Measurements from ENCODE around the gene GPR21. TPM values are rescaled to one million over a fixed set of nuclear protein-coding genes. Genes with fewer than 3 reads are reported as not detected.

Gene GPR21
- total RNA-seq, 1 experiment from 2014 or later: 0.63 TPM

- CTCF ChIA-PET: interaction anchor here (1.1 kb wide), 1 partner anchor 316 kb away, joined by 3 read pairs; the partner anchor contains the start of gene CRB2
Measured at GRCh38 chr9:123039617-123040219, 6.3 kb downstream of the GPR21 start.

DNA sequence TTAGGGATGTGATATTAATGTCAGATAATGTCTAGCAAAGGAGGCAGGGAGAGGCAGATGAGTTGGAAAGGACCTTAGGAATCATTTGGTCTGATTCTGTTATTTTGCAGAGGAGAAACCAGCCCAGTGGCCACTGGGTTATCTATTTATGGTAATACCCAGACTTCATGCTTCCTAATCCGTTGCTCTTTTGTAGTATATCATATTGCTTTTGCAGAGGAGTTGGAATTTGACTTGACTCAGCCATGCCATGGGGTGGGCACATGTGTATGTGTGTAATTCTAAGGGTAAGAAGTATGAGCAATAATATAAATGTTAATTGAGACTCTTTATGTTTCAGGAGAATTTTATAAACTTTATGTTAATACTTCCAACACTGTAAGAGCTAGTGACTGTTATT, 7.3 kb downstream of the GPR21 start:
- ChIA-PET POLR2A (no interaction called here), CTCF (no interaction called here)
- no peak overlapping the region for H3K4me3 Mint-ChIP-seq
- no peak overlapping the region for H3K27ac Mint-ChIP-seq
- peaks cover 9% of the 10 kb centered on the region for H3K36me3 Mint-ChIP-seq
- H3K4me1 Mint-ChIP-seq: no peaks in the 10 kb centered on the region
- DNase-seq (ENCODE audit: low spot score) (no peak), ATAC-seq (no peak)
- no peaks in the 10 kb centered on the region for H3K9me3 Mint-ChIP-seq
- no peaks in the 10 kb centered on the region for H3K27me3 Mint-ChIP-seq (ENCODE audit: low read depth)
- TF ChIP-seq E2F4 (CRISPR knock-in tag; IDR thresholded peaks at IDR 0.05; ENCODE audit: borderline replicate concordance, low read depth): no peak
- TF ChIP-seq, protein P1, sequence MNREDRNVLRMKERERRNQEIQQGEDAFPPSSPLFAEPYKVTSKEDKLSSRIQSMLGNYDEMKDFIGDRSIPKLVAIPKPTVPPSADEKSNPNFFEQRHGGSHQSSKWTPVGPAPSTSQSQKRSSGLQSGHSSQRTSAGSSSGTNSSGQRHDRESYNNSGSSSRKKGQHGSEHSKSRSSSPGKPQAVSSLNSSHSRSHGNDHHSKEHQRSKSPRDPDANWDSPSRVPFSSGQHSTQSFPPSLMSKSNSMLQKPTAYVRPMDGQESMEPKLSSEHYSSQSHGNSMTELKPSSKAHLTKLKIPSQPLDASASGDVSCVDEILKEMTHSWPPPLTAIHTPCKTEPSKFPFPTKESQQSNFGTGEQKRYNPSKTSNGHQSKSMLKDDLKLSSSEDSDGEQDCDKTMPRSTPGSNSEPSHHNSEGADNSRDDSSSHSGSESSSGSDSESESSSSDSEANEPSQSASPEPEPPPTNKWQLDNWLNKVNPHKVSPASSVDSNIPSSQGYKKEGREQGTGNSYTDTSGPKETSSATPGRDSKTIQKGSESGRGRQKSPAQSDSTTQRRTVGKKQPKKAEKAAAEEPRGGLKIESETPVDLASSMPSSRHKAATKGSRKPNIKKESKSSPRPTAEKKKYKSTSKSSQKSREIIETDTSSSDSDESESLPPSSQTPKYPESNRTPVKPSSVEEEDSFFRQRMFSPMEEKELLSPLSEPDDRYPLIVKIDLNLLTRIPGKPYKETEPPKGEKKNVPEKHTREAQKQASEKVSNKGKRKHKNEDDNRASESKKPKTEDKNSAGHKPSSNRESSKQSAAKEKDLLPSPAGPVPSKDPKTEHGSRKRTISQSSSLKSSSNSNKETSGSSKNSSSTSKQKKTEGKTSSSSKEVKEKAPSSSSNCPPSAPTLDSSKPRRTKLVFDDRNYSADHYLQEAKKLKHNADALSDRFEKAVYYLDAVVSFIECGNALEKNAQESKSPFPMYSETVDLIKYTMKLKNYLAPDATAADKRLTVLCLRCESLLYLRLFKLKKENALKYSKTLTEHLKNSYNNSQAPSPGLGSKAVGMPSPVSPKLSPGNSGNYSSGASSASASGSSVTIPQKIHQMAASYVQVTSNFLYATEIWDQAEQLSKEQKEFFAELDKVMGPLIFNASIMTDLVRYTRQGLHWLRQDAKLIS (CRISPR knock-in tag; IDR thresholded peaks at IDR 0.05; ENCODE audit: borderline replicate concordance): no peak
- no peak for TF ChIP-seq MAX (CRISPR knock-in tag; IDR thresholded peaks at IDR 0.05)
- TF ChIP-seq JAZF1 (CRISPR knock-in tag; IDR thresholded peaks at IDR 0.05): no peak
- TF ChIP-seq IRF1 (CRISPR knock-in tag; IDR thresholded peaks at IDR 0.05): no peak
- TF ChIP-seq ETV6 (CRISPR knock-in tag; IDR thresholded peaks at IDR 0.05): no peak
- no peak for TF ChIP-seq TCF7 (CRISPR knock-in tag; IDR thresholded peaks at IDR 0.05; ENCODE audit: low read depth)
- no peak for TF ChIP-seq ARID4B (CRISPR knock-in tag; IDR thresholded peaks at IDR 0.05; ENCODE audit: borderline replicate concordance)
- TF ChIP-seq RELA (CRISPR knock-in tag; IDR thresholded peaks at IDR 0.05; ENCODE audit: borderline replicate concordance): no peak
- TF ChIP-seq MYBL2 (CRISPR knock-in tag; IDR thresholded peaks at IDR 0.05): no peak
- TF ChIP-seq, protein P2, sequence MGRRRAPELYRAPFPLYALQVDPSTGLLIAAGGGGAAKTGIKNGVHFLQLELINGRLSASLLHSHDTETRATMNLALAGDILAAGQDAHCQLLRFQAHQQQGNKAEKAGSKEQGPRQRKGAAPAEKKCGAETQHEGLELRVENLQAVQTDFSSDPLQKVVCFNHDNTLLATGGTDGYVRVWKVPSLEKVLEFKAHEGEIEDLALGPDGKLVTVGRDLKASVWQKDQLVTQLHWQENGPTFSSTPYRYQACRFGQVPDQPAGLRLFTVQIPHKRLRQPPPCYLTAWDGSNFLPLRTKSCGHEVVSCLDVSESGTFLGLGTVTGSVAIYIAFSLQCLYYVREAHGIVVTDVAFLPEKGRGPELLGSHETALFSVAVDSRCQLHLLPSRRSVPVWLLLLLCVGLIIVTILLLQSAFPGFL (CRISPR knock-in tag; IDR thresholded peaks at IDR 0.05; ENCODE audit: borderline replicate concordance): no peak
- TF ChIP-seq RORB (CRISPR knock-in tag; IDR thresholded peaks at IDR 0.05): no peak
- TF ChIP-seq, protein P3, sequence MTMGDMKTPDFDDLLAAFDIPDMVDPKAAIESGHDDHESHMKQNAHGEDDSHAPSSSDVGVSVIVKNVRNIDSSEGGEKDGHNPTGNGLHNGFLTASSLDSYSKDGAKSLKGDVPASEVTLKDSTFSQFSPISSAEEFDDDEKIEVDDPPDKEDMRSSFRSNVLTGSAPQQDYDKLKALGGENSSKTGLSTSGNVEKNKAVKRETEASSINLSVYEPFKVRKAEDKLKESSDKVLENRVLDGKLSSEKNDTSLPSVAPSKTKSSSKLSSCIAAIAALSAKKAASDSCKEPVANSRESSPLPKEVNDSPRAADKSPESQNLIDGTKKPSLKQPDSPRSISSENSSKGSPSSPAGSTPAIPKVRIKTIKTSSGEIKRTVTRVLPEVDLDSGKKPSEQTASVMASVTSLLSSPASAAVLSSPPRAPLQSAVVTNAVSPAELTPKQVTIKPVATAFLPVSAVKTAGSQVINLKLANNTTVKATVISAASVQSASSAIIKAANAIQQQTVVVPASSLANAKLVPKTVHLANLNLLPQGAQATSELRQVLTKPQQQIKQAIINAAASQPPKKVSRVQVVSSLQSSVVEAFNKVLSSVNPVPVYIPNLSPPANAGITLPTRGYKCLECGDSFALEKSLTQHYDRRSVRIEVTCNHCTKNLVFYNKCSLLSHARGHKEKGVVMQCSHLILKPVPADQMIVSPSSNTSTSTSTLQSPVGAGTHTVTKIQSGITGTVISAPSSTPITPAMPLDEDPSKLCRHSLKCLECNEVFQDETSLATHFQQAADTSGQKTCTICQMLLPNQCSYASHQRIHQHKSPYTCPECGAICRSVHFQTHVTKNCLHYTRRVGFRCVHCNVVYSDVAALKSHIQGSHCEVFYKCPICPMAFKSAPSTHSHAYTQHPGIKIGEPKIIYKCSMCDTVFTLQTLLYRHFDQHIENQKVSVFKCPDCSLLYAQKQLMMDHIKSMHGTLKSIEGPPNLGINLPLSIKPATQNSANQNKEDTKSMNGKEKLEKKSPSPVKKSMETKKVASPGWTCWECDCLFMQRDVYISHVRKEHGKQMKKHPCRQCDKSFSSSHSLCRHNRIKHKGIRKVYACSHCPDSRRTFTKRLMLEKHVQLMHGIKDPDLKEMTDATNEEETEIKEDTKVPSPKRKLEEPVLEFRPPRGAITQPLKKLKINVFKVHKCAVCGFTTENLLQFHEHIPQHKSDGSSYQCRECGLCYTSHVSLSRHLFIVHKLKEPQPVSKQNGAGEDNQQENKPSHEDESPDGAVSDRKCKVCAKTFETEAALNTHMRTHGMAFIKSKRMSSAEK (CRISPR knock-in tag; IDR thresholded peaks at IDR 0.05; ENCODE audit: borderline replicate concordance): no peak
- no peak for TF ChIP-seq NFE2L1 (CRISPR knock-in tag; IDR thresholded peaks at IDR 0.05)
- TF ChIP-seq, protein P4, sequence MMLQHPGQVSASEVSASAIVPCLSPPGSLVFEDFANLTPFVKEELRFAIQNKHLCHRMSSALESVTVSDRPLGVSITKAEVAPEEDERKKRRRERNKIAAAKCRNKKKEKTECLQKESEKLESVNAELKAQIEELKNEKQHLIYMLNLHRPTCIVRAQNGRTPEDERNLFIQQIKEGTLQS (CRISPR knock-in tag; conservative IDR thresholded peaks at IDR 0.05): no peak

More at GRCh38 chr9:123039617-123040219, 6.3 kb downstream of the GPR21 start:
- Mint-ChIP-seq H3K36me3 (peaks cover 12% of the 10 kb centered on the region), H3K4me3 (no peak overlapping the region), H3K9me3 (no peaks in the 10 kb centered on the region), H3K27me3 (ENCODE audit: low read depth) (no peaks in the 10 kb centered on the region), H3K27ac (no peak overlapping the region), H3K4me1 (no peaks in the 10 kb centered on the region)
- POLR2A ChIA-PET: no interaction called here
- DNase-seq (ENCODE audit: low spot score) (no peak), ATAC-seq (no peak)
- no peak for TF ChIP-seq ZMAT4 (CRISPR knock-in tag; IDR thresholded peaks at IDR 0.05)

Measured in WTC11 (cell line).